ENCODE measurements around the gene GLS.

GRCh38 chr2:190996947-190997346, 116.3 kb downstream of the GLS start:
- TF ChIP-seq ZNF18 (tag by site-specific recombination; IDR thresholded peaks at IDR 0.05) (no peak), ZNF558 (tag by site-specific recombination; IDR thresholded peaks at IDR 0.05) (no peak), YY1 (tag by site-specific recombination; IDR thresholded peaks at IDR 0.05) (no peak), REPIN1 (tag by site-specific recombination; IDR thresholded peaks at IDR 0.05; ENCODE audit: low read depth) (no peak), BCL11A (tag by site-specific recombination; IDR thresholded peaks at IDR 0.05; ENCODE audit: low read depth) (no peak), TCF7L2 (IDR thresholded peaks at IDR 0.05; ENCODE audit: borderline replicate concordance, low read depth, low read length) (no peak), ZNF629 (tag by site-specific recombination; IDR thresholded peaks at IDR 0.05) (no peak), ZNF596 (tag by site-specific recombination; IDR thresholded peaks at IDR 0.05) (no peak), ZNF561 (tag by site-specific recombination; IDR thresholded peaks at IDR 0.05; ENCODE audit: borderline replicate concordance) (no peak), ZNF121 (tag by site-specific recombination; IDR thresholded peaks at IDR 0.05) (no peak)
- TF ChIP-seq, protein P1, sequence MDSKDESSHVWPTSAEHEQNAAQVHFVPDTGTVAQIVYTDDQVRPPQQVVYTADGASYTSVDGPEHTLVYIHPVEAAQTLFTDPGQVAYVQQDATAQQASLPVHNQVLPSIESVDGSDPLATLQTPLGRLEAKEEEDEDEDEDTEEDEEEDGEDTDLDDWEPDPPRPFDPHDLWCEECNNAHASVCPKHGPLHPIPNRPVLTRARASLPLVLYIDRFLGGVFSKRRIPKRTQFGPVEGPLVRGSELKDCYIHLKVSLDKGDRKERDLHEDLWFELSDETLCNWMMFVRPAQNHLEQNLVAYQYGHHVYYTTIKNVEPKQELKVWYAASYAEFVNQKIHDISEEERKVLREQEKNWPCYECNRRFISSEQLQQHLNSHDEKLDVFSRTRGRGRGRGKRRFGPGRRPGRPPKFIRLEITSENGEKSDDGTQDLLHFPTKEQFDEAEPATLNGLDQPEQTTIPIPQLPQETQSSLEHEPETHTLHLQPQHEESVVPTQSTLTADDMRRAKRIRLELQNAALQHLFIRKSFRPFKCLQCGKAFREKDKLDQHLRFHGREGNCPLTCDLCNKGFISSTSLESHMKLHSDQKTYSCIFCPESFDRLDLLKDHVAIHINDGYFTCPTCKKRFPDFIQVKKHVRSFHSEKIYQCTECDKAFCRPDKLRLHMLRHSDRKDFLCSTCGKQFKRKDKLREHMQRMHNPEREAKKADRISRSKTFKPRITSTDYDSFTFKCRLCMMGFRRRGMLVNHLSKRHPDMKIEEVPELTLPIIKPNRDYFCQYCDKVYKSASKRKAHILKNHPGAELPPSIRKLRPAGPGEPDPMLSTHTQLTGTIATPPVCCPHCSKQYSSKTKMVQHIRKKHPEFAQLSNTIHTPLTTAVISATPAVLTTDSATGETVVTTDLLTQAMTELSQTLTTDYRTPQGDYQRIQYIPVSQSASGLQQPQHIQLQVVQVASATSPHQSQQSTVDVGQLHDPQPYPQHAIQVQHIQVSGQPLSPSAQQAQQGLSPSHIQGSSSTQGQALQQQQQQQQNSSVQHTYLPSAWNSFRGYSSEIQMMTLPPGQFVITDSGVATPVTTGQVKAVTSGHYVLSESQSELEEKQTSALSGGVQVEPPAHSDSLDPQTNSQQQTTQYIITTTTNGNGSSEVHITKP (tag by site-specific recombination; IDR thresholded peaks at IDR 0.05), result no peak
- TF ChIP-seq, protein P2, sequence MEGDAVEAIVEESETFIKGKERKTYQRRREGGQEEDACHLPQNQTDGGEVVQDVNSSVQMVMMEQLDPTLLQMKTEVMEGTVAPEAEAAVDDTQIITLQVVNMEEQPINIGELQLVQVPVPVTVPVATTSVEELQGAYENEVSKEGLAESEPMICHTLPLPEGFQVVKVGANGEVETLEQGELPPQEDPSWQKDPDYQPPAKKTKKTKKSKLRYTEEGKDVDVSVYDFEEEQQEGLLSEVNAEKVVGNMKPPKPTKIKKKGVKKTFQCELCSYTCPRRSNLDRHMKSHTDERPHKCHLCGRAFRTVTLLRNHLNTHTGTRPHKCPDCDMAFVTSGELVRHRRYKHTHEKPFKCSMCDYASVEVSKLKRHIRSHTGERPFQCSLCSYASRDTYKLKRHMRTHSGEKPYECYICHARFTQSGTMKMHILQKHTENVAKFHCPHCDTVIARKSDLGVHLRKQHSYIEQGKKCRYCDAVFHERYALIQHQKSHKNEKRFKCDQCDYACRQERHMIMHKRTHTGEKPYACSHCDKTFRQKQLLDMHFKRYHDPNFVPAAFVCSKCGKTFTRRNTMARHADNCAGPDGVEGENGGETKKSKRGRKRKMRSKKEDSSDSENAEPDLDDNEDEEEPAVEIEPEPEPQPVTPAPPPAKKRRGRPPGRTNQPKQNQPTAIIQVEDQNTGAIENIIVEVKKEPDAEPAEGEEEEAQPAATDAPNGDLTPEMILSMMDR (tag by site-specific recombination; IDR thresholded peaks at IDR 0.05), result no peak
- TF ChIP-seq, protein P3, sequence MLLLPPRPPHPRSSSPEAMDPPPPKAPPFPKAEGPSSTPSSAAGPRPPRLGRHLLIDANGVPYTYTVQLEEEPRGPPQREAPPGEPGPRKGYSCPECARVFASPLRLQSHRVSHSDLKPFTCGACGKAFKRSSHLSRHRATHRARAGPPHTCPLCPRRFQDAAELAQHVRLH (tag by site-specific recombination; IDR thresholded peaks at IDR 0.05), result no peak
- TF ChIP-seq, protein P4, sequence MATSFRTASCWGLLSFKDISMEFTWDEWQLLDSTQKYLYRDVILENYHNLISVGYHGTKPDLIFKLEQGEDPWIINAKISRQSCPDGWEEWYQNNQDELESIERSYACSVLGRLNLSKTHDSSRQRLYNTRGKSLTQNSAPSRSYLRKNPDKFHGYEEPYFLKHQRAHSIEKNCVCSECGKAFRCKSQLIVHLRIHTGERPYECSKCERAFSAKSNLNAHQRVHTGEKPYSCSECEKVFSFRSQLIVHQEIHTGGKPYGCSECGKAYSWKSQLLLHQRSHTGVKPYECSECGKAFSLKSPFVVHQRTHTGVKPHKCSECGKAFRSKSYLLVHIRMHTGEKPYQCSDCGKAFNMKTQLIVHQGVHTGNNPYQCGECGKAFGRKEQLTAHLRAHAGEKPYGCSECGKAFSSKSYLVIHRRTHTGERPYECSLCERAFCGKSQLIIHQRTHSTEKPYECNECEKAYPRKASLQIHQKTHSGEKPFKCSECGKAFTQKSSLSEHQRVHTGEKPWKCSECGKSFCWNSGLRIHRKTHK (tag by site-specific recombination; IDR thresholded peaks at IDR 0.05), result no peak

Data from HEK293 (cell line).